Endothelial cell of umbilical vein (primary cell): ENCODE measurements around the gene S1PR5. TPM values are rescaled to one million over a fixed set of nuclear protein-coding genes. Genes with fewer than 3 reads are reported as not detected.

Experiments
- BruUV-seq: library from RNA; stranded (reverse); fragments of 400-500 nt; replicated peaks from 2 replicates; lab custom pipeline; 2021; lab: Mats Ljungman, UMichigan
- CTCF ChIA-PET: fragments of 300-600, 350-600 bp; sonication (Branson Sonifier 250); formaldehyde crosslinking; loops from one replicate; lab custom pipeline; 2021; ENCODE audit warnings: antibody characterized with exemption, inconsistent platforms; lab: Charles Lee
- POLR2A ChIA-PET: fragments of 300-600, 350-600 bp; sonication (Branson Sonifier 250); formaldehyde crosslinking; loops from one replicate; lab custom pipeline; 2021; ENCODE audit warnings: antibody characterized with exemption, inconsistent platforms; lab: Charles Lee
- DNase-seq: peaks from one replicate; pipeline ENCODE4 v3.0.0-alpha.2; 2011; ENCODE audit warnings: low read depth, low spot score
- FAIRE-seq: peaks from 2 replicates; lab custom pipeline; 2011; peaks lifted over from hg19 to GRCh38; lab: Jason Lieb, UNC
- H2AFZ ChIP-seq: 2 replicates; pipeline ENCODE4 v1.6.0; 2012; ENCODE audit warnings: low read depth, low read length, control low read depth, inconsistent platforms
- H3K27ac ChIP-seq: 2 replicates; pipeline ENCODE4 v1.5.1; 2011; ENCODE audit warnings: low read depth, mild to moderate bottlenecking, control low read depth, low read length, moderate library complexity; ENCODE audit not compliant: insufficient read depth
- H3K27me3 ChIP-seq, 2 experiments: 2 replicates each; pipeline versions ENCODE4 v1.6.0 to v1.6.1; 2011; ENCODE audit warnings: low read length in 2 of 2, mixed read lengths in 1 of 2; ENCODE audit not compliant: control insufficient read depth in 2 of 2, insufficient read depth in 2 of 2
- H3K36me3 ChIP-seq, 2 experiments: 2 replicates in 1 of 2; 3 replicates in 1 of 2; pipeline ENCODE4 v1.5.1; 2011; ENCODE audit warnings: low read length in 2 of 2, mild to moderate bottlenecking in 1 of 2, moderate library complexity in 1 of 2; ENCODE audit not compliant: control insufficient read depth in 2 of 2, insufficient read depth in 2 of 2; ENCODE audit errors: extremely low read depth in 1 of 2
- H3K4me1 ChIP-seq: 3 replicates; pipeline ENCODE4 v1.5.1; 2011; ENCODE audit warnings: mild to moderate bottlenecking, low read length; ENCODE audit not compliant: control insufficient read depth, insufficient read depth; ENCODE audit errors: extremely low read depth
- H3K4me2 ChIP-seq: 2 replicates; pipeline ENCODE4 v1.6.1; 2011; ENCODE audit warnings: low read length, control low read depth, mixed read lengths; ENCODE audit not compliant: insufficient read depth
- H3K4me3 ChIP-seq, 3 experiments: fragments of 200-600 bp in 1 of 3; sonication (generic), shearing (Covaris generic) in 1 of 3; replicated peaks in 1 of 3; 2 replicates each; pipeline ENCODE4 v1.5.1; 2011 to 2016; ENCODE audit warnings: control low read depth in 3 of 3, low read length in 3 of 3, mild to moderate bottlenecking in 2 of 3, inconsistent platforms in 1 of 3, low read depth in 1 of 3, moderate library complexity in 1 of 3; ENCODE audit not compliant: insufficient read depth in 1 of 3
- H3K79me2 ChIP-seq: 2 replicates; pipeline ENCODE4 v1.6.0; 2012; ENCODE audit warnings: low read length, inconsistent platforms; ENCODE audit not compliant: control insufficient read depth, insufficient read depth
- H3K9ac ChIP-seq: replicated peaks from 2 replicates; pipeline ENCODE3; 2011; ENCODE audit warnings: low read length, control low read depth; ENCODE audit not compliant: insufficient read depth; ENCODE audit errors: extremely low read depth
- H3K9me1 ChIP-seq: replicated peaks from 3 replicates; pipeline ENCODE4 v1.6.0; 2011; ENCODE audit warnings: mild to moderate bottlenecking, low read length; ENCODE audit not compliant: control insufficient read depth, insufficient read depth; ENCODE audit errors: extremely low read depth
- H3K9me3 ChIP-seq: replicated peaks from 2 replicates; pipeline ENCODE4 v1.5.1; 2012; ENCODE audit warnings: low read length, inconsistent platforms; ENCODE audit not compliant: control insufficient read depth, insufficient read depth
- H4K20me1 ChIP-seq: replicated peaks from 2 replicates; pipeline ENCODE3; 2011; ENCODE audit warnings: mild to moderate bottlenecking, low read length; ENCODE audit not compliant: control insufficient read depth, insufficient read depth; ENCODE audit errors: extremely low read depth
- CTCF ChIP-seq, 2 donors: IDR thresholded peaks; 1 replicate in 1 of 2; 2 replicates in 1 of 2; pipeline ENCODE4 v1.5.1; 2011; ENCODE audit warnings: low read length in 2 of 2, mild to moderate bottlenecking in 2 of 2, moderate library complexity in 2 of 2, control low read depth in 1 of 2, inconsistent platforms in 1 of 2, low read depth in 1 of 2; ENCODE audit not compliant: insufficient read depth in 1 of 2; ENCODE audit errors: extremely low read depth in 1 of 2
- EZH2 ChIP-seq: IDR thresholded peaks from 2 replicates; pipeline ENCODE4 v1.6.1; 2012; ENCODE audit warnings: borderline replicate concordance, low read depth, mild to moderate bottlenecking, moderate library complexity, low read length, inconsistent platforms; ENCODE audit not compliant: severe bottlenecking
- FOS ChIP-seq: IDR thresholded peaks from 2 replicates; pipeline ENCODE4 v1.6.1; 2011; ENCODE audit warnings: mild to moderate bottlenecking, low read length, moderate library complexity, borderline replicate concordance; ENCODE audit not compliant: insufficient read depth
- GATA2 ChIP-seq: IDR thresholded peaks from 2 replicates; pipeline ENCODE4 v1.7.0; 2011; ENCODE audit warnings: low read depth, mild to moderate bottlenecking, moderate library complexity, mixed read lengths, low read length; ENCODE audit not compliant: insufficient read length, insufficient read depth
- JUN ChIP-seq: IDR thresholded peaks from 2 replicates; pipeline ENCODE4 v1.6.1; 2011; ENCODE audit warnings: borderline replicate concordance, low read depth; ENCODE audit not compliant: insufficient read length, insufficient read depth
- MYC ChIP-seq: IDR thresholded peaks from one replicate; pipeline ENCODE4 v1.6.1; 2011; ENCODE audit warnings: mild to moderate bottlenecking, low read depth, low read length
- POLR2A ChIP-seq: IDR thresholded peaks from 2 replicates; pipeline ENCODE4 v1.6.1; 2012; ENCODE audit warnings: low read depth, mild to moderate bottlenecking, control low read depth, low read length
- POLR2AphosphoS5 ChIP-seq: IDR thresholded peaks from 2 replicates; pipeline ENCODE4 v1.6.1; 2012; ENCODE audit warnings: low read depth, mild to moderate bottlenecking, control low read depth, low read length, moderate library complexity; ENCODE audit not compliant: insufficient read depth
- dilution Hi-C: fragments of 300-500 bp; cut with MboI; formaldehyde crosslinking; loops from one replicate; pipeline ENCODE4 v1.15.0; 2019; ENCODE audit warnings: low sequenced_read_pairs; ENCODE audit not compliant: extremely low pct_ligation_motif_present
- intact Hi-C: fragments of 100-400 bp; cut with micrococcal nuclease; formaldehyde crosslinking; loops from one replicate; pipeline ENCODE4 v1.10.0; 2022
- polyA plus RNA-seq, 4 experiments: library from polyadenylated mRNA; depleted of rRNA in 3 of 4; stranded (reverse) in 3 of 4; unstranded in 1 of 4; fragments of >200 nt; gene quantifications; 2 replicates each; pipeline versions ENCODE4 v1.2.1 to v1.2.3, GENCODE V29; 2011 to 2012; ENCODE audit warnings: missing spikeins in 1 of 4
- total RNA-seq: library from RNA; stranded (reverse); gene quantifications from 2 replicates; pipeline ENCODE4 v1.2.3, GENCODE V29; 2021
- TF ChIP-seq, protein P1 (sequence below): IDR thresholded peaks from 2 replicates; pipeline ENCODE4 v1.6.1; 2011; ENCODE audit not compliant: insufficient read depth, insufficient read length

Gene S1PR5
- total and polyA plus RNA-seq, 2 donors (not counting 3 experiments of a cell fraction or from before 2014, with no cell fraction given): not detected

- ChIA-PET POLR2A (no interaction called here), CTCF (no interaction called here)
- Histone ChIP-seq H3K36me3 (peaks cover 6 to 10% of the 10 kb centered on the region in 2 experiments), H3K79me2 (peaks cover 44% of the 10 kb centered on the region), H3K27ac (peak overlapping the region; percentile 94), H4K20me1 (no peaks in the 10 kb centered on the region), H2AFZ (peak overlapping the region; percentile 43), H3K4me3 (peak overlapping the region; percentile 28 to 89 (median 75)), H3K9me1 (no peaks in the 10 kb centered on the region), H3K27me3 (no peaks in the 10 kb centered on the region), H3K9me3 (no peaks in the 10 kb centered on the region), H3K4me1 (peaks cover 7% of the 10 kb centered on the region), H3K9ac (peak overlapping the region; percentile 99), H3K4me2 (peak overlapping the region; percentile 77)
- dilution Hi-C loops (no loop called here), intact Hi-C loops (loop anchor here (1.0 to 10.0 kb wide), 3 partner anchors 64 to 593 kb away; partner anchors contain the start of genes ILF3 and KRI1)
- BruUV-seq: TSS peak; percentile 34
- no peak for TF ChIP-seq POLR2A
- no peak for TF ChIP-seq POLR2AphosphoS5
- no peak for TF ChIP-seq FOS
- no peak for TF ChIP-seq JUN
- no peak for TF ChIP-seq GATA2
- no peak for TF ChIP-seq MYC
- TF ChIP-seq, protein P1, sequence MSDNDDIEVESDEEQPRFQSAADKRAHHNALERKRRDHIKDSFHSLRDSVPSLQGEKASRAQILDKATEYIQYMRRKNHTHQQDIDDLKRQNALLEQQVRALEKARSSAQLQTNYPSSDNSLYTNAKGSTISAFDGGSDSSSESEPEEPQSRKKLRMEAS: no peak
- no peak for TF ChIP-seq EZH2
- no peak for TF ChIP-seq CTCF (IDR thresholded peaks at IDR 0.05; ENCODE audit: extremely low read depth in 1 of 2, insufficient read depth in 1 of 2, low read depth in 1 of 2, low read length in 2 of 2)
- peak; percentile 77 for DNase-seq
- peak; percentile 66 for FAIRE-seq
These were observed 15.2 kb downstream of the S1PR5 start for GRCh38 chr19:10501971-10502523.
